T-helper 22 cell (primary cell): ENCODE results near the gene GADD45B.
"Not testable (repeated sequence)": the region's sequence is repeated elsewhere in the genome, so short reads cannot be mapped to it uniquely, and the experiment has no call there.

ENCODE experiments used
- DNase-seq: peaks from one replicate; pipeline ENCODE4 v3.0.0-alpha.2; 2020; ENCODE audit warnings: low read depth

GADD45B gene

DNA sequence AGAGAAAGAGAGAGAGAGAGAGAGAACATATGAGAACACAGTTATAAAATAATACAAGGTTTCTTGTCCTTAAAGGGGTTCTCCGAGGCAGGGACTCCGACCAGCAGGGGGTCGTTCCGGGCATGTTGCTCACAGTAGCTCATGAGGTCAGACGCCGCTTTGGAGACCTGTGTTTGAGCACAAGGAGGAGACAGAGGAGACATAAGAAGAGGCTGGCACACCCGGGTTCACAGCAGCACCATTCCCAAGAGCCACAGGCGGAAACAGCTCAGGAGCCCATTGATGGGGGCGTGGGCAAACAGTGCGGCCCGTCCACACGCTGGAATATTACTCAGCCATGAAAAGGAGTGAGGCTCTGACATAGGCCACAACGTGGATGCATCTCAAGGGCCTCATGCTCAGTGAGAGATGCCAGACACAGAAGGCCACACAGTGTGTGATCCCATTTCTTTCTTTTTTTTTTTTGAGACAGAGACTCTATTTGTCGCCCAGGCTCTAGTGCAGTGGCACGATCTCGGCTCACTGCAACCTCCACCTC, 39.1 kb downstream of the GADD45B start:
- DNase-seq, result no peak

- no peak for DNase-seq
Measured at GRCh38 chr19:2516727-2517126, 40.8 kb downstream of the GADD45B start.

GRCh38 chr19:2517881-2518601, 42.1 kb downstream of the GADD45B start:
- DNase-seq, result no peak

- not testable (repeated sequence) for DNase-seq
Measured at GRCh38 chr19:2518856-2519255, 42.9 kb downstream of the GADD45B start.

DNA sequence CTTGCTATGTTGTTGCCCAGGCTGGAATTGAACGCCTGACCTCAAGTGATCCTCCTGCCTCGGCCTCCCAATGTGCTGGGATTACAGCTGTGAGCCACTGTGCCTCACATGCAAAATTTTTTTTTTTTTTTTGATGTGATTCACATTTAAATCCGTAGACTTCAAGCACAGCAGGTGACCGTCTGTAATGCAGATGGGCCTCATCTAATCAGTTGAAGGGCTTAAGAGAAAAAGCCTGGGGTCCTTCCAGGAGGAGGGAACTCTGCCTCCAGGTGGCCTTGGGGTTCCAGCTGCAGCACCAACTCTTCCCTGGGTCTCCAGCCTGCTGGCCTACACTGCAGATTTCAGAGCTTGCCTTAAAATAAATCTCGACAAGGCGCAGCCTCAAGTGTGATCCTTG, 43.6 kb downstream of the GADD45B start:
- DNase-seq, result no peak

DNA sequence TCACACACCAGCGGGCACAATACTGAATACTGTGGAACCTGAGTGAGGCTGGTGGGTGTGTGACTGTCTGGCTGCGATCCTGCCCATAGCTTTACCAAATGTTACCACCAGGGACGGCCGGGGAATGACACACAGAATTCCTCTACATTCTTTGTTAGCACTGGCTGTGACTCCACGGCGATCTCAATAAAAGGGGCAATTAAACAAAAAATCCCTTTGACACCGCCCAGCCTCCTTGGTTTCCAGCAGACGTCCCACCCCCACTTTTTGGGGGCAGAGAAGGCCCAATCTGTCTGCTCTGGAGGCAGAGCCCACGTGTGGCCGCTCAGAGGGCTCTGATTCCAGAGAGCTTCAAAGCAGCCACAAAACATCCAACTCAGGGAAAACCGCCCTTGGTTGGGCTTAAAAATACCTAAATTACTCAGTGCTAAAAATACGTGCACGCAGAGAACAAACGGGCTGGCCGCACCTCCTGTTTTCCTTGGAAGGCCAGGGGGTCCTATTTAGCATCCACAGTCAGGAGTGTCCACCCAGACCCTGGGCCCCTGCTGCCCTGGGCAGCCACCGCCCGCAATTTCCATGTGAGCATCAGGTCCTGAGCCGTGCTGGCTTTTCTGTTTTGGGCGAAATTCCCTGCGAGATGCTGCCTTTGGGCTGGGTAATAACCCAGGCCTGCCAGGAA, 47.8 kb downstream of the GADD45B start:
- no peak for DNase-seq

GRCh38 chr19:2524361-2524839, 48.5 kb downstream of the GADD45B start:
- DNase-seq, result no peak

DNA sequence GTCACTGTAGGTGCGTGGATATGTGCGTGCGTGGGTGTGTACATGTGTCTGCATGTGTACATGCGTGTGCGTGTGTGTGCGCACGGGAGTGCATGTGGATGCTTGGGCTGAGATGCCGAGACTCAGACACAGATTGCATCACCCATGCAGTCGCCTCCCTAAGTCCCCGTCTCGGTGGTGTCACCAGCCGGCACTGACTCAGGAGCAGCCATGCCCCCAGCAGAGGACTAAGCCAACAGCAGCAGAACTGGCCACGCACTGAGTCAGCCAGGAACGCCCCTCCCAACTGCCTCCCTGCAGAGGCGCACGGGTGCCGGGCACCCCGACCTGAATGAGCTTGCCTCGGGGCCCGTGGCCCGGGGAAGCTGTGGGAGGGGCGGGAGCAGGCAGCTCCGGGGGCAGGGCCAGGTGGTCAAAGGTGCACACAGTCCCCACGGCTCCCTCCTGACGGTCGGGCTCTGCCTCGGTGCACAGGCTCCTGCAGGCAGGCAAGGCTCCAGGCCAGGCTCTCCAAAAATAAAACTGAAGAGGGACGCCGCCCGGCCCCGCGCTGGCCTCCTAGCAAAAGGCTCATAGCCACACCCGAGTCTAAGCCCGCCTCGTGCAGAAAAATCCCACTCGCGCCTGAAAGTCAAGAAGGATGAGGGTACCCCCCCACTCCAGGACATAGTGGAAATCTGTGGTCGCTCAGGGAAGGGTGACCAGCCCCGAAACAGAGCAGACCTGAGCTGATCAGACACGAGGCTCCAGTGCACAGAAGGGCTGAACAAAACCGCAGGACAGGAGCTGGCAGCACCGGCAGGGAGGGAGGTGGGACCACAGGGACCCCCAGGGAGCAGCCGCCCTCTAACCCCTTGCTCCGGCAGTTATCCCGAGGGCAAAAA, 49.2 kb downstream of the GADD45B start:
- no peak for DNase-seq

GRCh38 chr19:2527171-2527570, 51.2 kb downstream of the GADD45B start:
- no peak for DNase-seq

- DNase-seq, result no peak
Measured at GRCh38 chr19:2527686-2528085, 51.8 kb downstream of the GADD45B start.
